KMS-11 (cell line): ENCODE data around the gene ALPK1.

ENCODE experiments used
- H2AFZ ChIP-seq: fragments of 200-600 bp; sonication (generic); 2 replicates; pipeline ENCODE4 v1.6.1; 2016; ENCODE audit warnings: antibody characterized with exemption, mixed run types, low read depth
- H3K27ac ChIP-seq: fragments of 200-600 bp; sonication (generic); 2 replicates; pipeline ENCODE4 v1.6.1; 2016; ENCODE audit warnings: mild to moderate bottlenecking, mixed run types
- H3K27me3 ChIP-seq: fragments of 200-600 bp; sonication (generic); 2 replicates; pipeline ENCODE4 v1.6.1; 2017; ENCODE audit warnings: mild to moderate bottlenecking, low read depth, mixed run types, moderate library complexity; ENCODE audit not compliant: insufficient read depth
- H3K36me3 ChIP-seq: fragments of 200-600 bp; sonication (generic); 2 replicates; pipeline ENCODE4 v1.6.1; 2017; ENCODE audit warnings: mild to moderate bottlenecking, mixed run types; ENCODE audit not compliant: insufficient read depth
- H3K4me1 ChIP-seq: fragments of 200-600 bp; sonication (generic); 2 replicates; pipeline ENCODE4 v1.6.1; 2016; ENCODE audit warnings: mild to moderate bottlenecking, low read depth, mixed run types; ENCODE audit not compliant: poor library complexity, severe bottlenecking
- H3K4me2 ChIP-seq: fragments of 200-600 bp; sonication (generic); 2 replicates; pipeline ENCODE4 v1.7.0; 2016; ENCODE audit warnings: mild to moderate bottlenecking, mixed run types
- H3K4me3 ChIP-seq: fragments of 200-600 bp; sonication (generic); IDR thresholded peaks from 2 replicates; pipeline ENCODE4 v1.6.1; 2017; ENCODE audit warnings: low read depth, low read length, mixed read lengths; ENCODE audit not compliant: insufficient read depth
- H3K79me2 ChIP-seq: fragments of 200-600 bp; sonication (generic); 2 replicates; pipeline ENCODE4 v1.6.1; 2016; ENCODE audit warnings: low read depth, mixed run types; ENCODE audit not compliant: insufficient read depth
- H3K9ac ChIP-seq: fragments of 200-600 bp; sonication (generic); 2 replicates; pipeline ENCODE4 v1.6.1; 2016; ENCODE audit warnings: mild to moderate bottlenecking, mixed run types
- H4K20me1 ChIP-seq: fragments of 200-600 bp; sonication (generic); 2 replicates; pipeline ENCODE4 v1.6.1; 2016; ENCODE audit warnings: mild to moderate bottlenecking, mixed run types; ENCODE audit not compliant: insufficient read depth
- CTCF ChIP-seq: fragments of 200-600 bp; sonication (generic); conservative IDR thresholded peaks from 2 replicates; pipeline ENCODE4 v1.6.1; 2017; ENCODE audit warnings: low read depth, mild to moderate bottlenecking, antibody characterized with exemption, low read length, moderate library complexity, mixed read lengths

The ALPK1 gene

GRCh38 chr4:112288455-112288854 lies 8.7 kb upstream of the ALPK1 start:
- Histone ChIP-seq H3K4me3 (no peak overlapping the region), H3K36me3 (no peaks in the 10 kb centered on the region), H4K20me1 (0 out of 2 replicates have a peak, but pooled peaks cover 4% of the 10 kb centered on the region), H2AFZ (peak overlapping the region; percentile 18), H3K4me1 (peaks cover 66% of the 10 kb centered on the region), H3K79me2 (peaks cover 37% of the 10 kb centered on the region), H3K27me3 (no peaks in the 10 kb centered on the region), H3K9ac (peak overlapping the region; percentile 46), H3K27ac (peak overlapping the region; percentile 87), H3K4me2 (peak overlapping the region; percentile 85)
- TF ChIP-seq CTCF, result no peak

GRCh38 chr4:112289407-112290253 lies 7.5 kb upstream of the ALPK1 start:
- H3K27ac ChIP-seq, result peak overlapping the region; percentile 87
- H3K79me2 ChIP-seq, result peaks cover 26% of the 10 kb centered on the region
- no peak for TF ChIP-seq CTCF
- H3K4me1 ChIP-seq, result peaks cover 62% of the 10 kb centered on the region
- H3K4me2 ChIP-seq, result peak overlapping the region; percentile 85
- H2AFZ ChIP-seq, result peak overlapping the region; percentile 35; the same call in 1 of the 2 replicates
- no peaks in the 10 kb centered on the region for H3K36me3 ChIP-seq
- peak overlapping the region; percentile 46 for H3K9ac ChIP-seq
- H3K27me3 ChIP-seq, result no peaks in the 10 kb centered on the region
- H3K4me3 ChIP-seq, result no peak overlapping the region
- H4K20me1 ChIP-seq, result no peaks in the 10 kb centered on the region

GRCh38 chr4:112290341-112290740 lies 6.8 kb upstream of the ALPK1 start:
- Histone ChIP-seq H3K27ac (peak overlapping the region; percentile 87), H2AFZ (peak overlapping the region; percentile 35; the same call in 1 of the 2 replicates), H3K4me2 (peak overlapping the region; percentile 85), H4K20me1 (no peaks in the 10 kb centered on the region), H3K4me3 (no peak overlapping the region), H3K4me1 (peaks cover 62% of the 10 kb centered on the region), H3K27me3 (no peaks in the 10 kb centered on the region), H3K36me3 (no peaks in the 10 kb centered on the region), H3K9ac (peak overlapping the region; percentile 46; the same call in 1 of the 2 replicates), H3K79me2 (peaks cover 19% of the 10 kb centered on the region)
- TF ChIP-seq CTCF, result no peak

- Histone ChIP-seq H3K9ac (no peak overlapping the region), H3K27ac (no peak overlapping the region), H3K4me2 (no peak overlapping the region), H3K4me3 (no peak overlapping the region), H3K4me1 (peaks cover 38% of the 10 kb centered on the region), H4K20me1 (no peaks in the 10 kb centered on the region), H3K36me3 (no peaks in the 10 kb centered on the region), H3K79me2 (no peaks in the 10 kb centered on the region), H3K27me3 (no peaks in the 10 kb centered on the region), H2AFZ (no peak overlapping the region)
- TF ChIP-seq CTCF, result no peak
These were observed 2.6 kb downstream of the ALPK1 start for GRCh38 chr4:112299721-112300120.
